NCI-H345 treated with DMSO at 0.1 percent for 48 hours (cell line): ENCODE measurements around the gene PNMA6E.
"Not testable (repeated sequence)": the region's sequence is repeated elsewhere in the genome, so short reads cannot be mapped to it uniquely, and the experiment has no call there.

Source experiments
- DNase-seq: peaks from one replicate; lab custom pipeline; 2025; ENCODE audit not compliant: unreplicated experiment; lab: John Stamatoyannopoulos, UW

The PNMA6E gene

DNA sequence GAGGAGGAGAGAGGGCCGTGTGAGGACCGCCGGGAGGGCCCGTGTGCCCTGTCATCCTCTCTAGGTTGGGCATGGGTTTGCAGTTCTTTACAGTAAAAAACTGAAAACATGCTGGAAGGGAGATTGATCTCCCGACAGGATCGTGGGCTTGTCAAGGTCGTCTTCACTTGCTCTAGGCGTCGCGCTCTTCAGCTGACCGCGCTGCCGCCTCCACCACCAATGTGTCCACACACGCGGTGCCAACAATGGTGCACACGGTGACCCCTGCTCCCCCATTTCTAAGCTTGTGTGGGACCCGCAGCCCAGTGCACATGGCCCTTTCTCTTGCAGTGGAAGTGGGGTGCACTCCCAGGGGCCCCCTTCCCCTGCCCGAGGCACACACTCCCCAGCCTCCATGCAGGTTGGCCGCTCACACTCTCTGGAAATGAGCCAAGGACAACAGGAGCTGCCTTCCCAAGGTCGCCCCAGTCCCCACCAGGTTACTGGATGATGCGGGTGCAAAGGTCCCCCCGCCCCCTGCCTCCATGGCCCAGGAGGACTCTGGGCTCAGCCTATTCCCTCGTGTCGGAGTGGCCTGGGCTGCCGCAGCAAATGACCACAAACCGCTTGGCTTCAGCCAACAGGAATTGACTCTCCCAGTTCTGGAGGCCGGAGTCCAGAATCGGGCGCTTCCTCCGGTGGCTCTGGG is 8.4 kb upstream of the PNMA6E start:
- DNase-seq, result no peak

DNA sequence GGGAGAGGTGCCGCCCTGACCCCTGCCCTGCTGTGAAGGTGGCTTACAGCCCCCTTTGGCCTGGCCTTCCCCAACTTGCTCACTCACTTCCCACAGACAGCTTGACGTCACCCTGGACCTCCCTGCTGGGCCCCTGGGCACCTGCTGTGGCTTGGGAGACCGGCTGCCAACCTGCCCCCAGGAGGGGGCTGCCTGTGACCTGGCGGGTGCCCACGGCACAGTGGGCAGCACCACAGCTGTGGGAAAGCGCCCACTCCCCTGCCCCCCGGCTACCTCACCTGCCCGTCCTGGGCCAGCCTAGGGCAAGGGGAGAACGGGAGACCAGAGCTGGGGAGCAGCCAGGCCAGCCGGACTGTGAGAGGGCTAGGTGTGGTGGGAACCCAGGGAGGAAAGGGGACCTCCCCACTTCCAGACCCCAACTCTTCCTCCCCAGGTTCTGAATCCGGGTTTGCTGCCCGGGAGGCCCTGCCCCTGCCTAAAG is 7.8 kb upstream of the PNMA6E start:
- no peak for DNase-seq

DNA sequence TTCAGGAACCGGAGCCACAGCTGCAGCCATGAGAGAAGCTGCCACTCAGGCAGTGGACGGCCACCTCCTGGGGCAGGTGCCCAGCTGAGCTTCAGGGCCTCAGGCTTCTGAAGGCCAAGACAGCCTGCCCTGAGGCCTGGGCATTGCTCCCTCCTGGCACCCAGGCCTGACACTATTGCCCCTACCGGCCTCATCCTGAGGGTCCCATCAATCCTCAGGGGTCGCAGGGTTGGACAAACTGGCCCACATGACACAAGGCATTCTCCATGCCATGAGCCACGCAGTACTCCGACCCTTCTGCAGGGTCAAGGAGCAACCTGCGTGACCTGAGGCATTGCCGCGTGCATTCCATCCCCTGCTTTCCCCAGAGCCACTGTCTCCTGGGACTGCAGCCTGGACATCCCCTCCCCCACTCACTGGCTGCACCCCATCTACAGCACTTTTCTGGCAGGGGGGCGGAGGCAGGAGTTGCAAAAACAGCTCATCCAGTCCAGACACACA is 7.1 kb upstream of the PNMA6E start:
- DNase-seq, result no peak

DNA sequence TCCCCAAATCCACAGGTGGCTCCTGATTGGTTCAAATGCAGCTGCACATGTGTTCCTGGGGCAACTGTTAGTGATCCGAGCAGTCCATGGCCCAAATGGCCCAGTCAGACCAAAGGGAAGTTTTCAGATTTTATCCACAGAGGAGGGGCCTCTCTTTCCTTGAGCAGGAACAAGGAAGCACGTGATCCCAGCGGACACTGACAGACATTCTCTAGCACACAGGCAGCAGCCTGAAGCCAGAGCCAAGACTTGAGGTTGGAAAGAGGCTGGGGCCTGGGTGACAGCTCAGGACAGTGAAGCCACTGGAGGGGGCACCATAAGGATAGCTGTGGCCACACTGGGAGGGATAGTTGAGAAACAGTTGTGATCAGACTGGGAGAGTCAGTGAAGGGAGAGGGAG is 6.6 kb upstream of the PNMA6E start:
- DNase-seq, result no peak

DNA sequence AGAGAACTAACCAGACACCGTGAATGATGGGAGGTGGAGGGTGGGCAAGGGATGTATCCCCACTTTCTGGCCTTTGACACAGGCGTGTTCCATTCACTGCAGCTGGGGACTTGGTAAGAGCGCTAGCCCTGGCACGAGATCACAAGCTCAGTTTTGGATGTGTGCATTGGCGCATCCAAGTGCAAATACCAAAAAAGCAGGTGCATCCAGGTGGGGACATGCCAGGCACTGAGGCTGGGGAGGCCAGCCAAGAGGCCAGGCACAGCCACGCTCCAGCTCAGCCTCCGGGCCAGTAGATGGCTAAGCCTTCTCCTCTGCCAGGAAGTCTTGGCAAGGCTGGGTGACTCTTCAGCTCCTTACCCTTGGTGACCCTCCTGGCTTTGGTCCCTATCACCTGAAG is 5.8 kb upstream of the PNMA6E start:
- no peak for DNase-seq

DNA sequence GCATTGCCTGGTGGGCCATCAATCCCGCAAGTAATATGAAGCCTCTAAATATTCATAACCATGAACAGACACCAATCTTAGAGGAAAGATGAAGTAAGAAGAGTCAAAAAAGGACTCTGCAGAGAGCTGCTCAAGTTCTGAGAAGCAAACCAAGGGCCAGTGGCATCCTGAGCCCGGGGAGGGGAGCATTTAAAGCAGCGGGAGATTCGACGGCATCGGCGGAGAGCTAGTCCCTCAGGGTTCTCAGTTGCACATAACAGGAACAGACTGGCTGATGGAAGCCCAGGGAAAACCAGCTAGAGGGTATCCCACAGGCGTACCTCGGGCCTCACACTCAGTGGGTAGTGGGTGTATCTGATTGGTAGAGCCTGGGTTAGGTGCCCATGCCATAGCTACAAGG is 4.9 kb upstream of the PNMA6E start:
- no peak for DNase-seq

DNA sequence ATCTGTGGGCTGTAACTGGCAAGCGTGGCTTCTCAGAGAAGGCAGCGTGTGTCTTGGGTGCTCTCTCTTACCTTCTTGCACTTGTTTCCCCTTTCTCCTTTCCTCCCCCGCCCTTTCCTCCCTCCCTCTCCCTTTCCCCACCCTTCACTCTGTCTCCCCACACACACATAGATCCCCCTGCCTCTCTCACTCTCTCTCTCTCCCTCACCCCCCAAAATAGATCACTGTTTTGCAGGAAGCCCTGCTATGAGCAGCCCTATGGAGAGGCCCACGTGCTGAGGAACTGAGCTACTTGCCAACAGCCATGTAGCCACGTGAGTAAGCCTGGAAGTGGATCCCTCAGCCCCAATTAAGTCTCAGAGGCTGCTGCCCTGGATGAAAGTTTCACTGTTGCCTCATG is 4.3 kb upstream of the PNMA6E start:
- DNase-seq, result no peak

DNA sequence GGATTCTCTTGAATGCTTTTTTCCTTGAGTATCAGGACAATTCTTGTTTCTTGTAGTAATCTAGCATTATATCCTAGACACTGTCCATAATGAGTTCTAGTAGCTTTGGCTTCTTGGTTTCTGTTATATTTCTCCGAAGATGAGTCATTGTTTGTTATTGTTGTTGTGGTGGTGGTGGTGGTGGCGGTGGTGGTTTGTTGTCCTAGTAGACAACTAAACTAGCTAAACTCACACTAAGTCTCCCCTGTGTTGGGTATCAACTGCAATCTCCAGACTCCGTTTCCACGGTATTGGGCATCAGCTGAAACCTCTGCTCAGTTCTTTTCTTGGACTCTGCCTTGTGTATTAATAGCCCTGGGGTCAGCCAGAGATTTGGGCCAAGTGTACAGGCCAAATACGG is 3.2 kb upstream of the PNMA6E start:
- not testable (repeated sequence) for DNase-seq

DNA sequence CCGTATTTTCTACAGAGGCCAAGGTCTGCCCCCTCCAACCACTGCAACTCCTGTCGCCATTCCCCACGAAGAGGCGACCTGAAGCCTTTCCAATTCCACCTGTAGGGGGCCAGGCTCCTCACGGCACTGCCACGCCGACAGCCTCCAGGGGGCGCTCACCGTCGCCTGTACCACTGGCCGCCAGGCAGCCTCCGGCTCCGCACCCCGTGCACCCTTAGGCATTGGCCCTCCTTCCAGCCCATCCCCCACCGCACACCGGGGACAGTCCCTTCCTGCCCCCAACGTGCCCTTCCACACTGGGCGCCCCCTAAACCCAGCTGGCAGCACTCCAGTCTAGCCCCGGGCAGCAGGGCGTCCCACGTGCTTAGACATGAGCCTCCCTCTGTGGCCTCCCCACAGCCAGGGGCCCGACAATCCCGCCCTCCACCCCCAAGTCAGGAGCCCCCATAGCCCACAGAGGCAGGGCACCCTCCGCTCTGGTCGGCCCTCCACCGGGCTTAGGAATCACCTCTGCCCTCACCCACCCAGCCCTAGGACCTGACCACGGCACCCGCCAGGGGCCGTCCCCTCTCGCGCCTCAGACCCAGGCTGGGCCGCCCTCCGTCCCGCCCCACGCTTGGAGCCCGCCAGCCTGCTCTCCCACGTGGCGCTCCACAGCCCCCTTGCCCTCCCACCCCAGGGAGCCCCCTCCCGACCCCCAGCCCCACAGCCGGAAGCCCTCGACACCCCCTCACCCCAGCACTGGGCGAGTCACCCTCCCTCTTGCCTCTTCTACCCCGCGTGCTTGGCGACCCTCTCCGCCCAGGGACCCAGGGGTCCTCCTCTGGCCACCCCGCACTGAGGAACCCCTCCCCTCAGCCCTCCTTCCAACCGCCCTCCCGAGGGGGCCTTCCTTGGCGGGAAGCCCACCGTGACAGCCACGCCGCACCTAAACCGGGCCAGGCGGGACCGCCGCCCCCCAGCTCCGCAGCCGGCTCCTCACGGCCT is 711 bp downstream of the PNMA6E start:
- DNase-seq, result no peak

DNA sequence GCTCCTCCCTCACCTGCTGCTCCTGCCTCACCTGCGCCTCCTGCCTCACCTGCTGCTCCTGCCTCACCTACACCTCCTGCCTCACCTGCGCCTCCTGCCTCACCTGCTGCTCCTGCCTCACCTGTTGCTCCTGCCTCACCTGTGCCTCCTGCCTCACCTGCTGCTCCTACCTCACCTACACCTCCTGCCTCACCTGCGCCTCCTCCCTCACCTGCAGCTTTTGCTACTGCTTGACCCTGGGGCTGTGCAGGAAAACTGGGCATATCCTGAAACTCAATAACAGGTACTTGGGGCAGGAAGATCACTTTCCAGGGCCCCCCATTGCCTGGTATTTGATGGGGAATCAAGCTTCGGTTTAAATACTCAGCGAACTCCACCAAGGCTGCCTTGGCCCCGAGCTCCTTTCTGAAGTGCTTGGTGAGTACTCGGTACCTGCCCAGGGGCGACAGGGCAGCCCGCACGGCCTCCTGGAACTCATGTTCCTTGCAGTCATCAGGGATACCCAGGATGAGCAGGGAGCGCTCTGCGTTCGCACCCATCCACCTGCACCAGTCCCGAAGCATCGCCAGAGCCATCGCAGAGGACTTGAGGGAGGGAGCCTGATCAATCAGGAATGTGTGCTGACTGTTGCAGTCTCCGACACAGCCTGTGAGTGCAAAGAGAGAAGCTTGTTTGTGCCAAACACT is 2.7 kb downstream of the PNMA6E start:
- DNase-seq, result no peak

DNA sequence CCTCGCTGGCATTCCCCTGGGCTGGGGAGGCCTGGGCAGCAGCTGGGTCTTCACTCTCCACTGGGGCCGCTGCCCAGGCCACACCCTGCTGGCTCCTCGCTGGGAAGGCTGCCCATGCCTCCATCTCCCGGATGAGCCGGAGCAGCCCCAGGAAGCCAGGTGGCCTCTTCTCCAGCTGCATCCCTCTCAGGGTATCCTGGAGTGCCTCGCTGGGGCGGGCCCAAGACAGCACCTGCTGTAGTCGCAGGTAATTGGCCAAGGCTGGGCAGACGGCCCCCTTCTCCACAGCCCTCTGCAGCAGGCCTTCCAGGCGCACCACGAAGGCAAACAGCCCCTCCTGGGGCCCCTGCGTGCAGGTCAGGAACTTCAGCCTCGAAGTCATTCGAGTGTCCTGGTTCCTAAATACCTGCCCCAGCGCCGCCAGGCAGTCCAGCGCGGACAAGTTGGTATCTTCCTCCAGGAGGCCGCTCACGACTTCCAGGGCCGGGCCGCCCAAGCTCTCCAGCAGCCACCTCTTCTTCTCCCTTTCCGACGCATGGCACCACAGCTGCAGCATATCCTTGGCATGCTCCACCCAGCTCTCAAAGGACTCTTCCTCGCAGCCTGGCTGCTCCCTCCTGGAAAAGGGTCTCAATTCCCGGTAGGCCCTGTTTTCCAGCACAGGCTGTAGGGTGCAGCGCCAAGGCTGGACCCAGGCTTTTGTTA is 3.7 kb downstream of the PNMA6E start:
- no peak for DNase-seq

DNA sequence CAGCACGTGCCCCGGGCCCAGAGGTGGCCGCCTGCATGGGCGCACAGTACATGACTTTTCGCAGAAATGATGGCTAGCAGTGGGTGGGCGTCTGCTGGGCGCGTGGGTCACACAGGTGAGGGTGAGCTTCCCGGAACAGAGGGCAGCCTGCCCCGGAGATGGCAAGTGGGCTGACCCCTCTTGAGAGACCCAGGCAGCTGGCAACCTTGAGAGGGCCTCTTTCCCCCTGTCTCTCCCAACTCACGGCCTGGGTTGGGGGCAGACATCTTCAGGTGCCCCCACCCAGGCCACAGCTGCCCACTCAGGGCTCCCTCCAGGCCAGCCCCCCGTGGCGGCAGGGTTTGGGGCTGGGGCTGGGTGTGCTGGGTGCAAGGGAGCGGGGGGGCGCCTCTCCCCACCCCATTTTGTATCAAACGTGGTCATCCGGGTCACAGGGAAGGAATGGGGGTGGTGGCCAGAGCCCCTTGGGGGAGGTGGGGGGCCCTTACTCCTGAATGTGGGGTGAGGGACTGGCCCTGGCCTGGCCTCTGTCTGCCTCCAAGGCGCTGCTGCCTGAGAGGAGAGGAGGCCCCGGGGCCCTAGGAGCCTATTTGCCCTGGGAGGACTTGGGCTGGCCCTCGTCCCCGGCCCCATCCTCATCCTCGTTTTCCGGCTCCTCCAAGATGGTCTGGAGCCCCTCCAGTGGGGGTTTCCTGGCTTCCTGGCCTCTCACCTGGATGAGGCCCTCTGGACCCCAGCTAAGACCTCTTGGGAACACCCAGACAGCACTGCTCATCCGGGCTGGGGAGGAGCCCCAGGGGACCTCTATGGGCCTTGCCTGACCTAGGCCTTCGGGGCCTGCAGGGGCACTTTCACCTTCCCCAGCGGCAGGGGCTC is 4.6 kb downstream of the PNMA6E start:
- DNase-seq, result no peak

DNA sequence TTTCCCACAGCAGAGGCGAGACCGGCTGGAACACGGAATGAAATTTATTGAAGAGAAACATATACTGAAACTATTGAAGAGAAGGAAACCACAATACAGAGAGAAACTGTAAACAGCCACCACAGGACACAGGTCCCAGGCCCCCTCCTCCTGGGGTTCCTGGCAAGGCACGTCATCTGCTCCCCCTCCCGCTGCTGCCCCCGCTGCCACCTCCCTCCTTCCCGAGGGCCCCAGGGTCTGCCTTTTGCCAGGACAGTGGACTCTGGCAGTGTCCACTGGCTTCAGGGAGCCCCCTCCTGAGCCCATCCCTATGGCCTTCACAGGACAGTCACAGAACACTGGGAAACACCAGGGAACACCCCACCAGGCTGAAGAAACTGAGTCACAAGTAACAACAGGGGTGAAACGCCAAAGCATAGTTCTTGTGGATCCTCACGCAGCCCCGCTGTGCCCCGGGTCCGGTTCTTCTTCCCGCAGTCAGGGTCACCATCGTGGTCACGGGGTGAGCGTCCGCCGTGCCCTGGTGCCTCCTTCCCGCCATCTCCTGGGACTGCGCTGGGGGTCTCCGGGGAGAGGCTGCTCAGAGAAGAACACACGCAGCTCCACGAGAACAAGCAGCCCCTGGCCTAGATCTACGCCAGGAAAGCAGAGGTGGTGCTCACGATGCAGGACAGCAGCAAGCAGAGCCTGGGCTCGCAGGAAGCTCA is 5.4 kb downstream of the PNMA6E start:
- DNase-seq, result no peak

DNA sequence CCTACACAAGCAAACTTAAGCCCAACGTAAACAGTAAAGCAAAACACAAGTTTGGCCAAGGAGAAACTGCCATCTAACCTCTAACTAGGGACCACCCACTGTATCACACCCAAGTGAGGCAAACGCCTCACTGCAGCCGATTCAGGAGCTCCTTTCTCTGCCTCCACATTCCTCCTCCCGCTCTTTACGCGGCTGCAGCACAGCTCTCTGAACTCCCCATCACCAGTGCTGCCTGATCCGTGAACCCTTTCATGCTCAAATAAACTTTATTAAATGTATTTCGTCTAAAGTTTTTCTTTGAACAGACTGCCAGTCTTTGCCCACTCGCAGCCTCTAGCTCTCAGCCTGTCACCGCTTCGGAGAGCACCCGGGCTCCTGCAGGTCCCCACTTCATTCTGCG is 6.5 kb downstream of the PNMA6E start:
- no peak for DNase-seq

DNA sequence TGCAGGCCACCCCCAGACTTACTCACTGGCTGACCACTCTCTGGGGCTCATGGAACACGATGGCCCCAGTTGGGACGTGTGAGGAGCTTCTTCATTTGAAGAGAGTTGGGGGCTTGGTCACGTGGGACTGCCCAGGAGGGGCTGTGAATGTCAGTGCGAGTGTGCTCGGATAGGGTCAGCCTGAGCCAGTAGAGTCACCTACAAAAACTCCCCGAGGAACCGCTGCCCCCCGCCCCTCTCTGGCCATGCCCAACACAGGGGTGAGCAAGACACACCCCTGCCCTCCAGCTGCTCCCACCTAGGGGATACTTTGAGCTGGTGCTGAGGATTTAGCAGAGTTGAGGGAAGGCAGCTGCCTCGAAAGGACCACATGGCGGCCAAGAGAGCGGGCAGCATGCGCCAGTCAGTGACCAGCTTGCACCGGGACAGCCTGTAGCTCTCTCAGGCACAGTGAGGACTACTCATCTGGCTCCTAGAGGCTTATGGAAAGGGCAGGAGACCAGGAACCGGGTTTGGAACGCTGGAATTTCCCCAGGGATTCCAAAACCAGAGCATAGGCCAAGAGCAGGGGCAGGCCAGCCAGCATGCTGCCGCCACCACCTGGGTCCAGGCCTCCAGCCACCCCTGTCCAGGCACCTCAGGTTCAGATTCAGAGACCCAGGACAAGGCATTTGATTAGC is 8.4 kb downstream of the PNMA6E start:
- DNase-seq, result no peak

DNA sequence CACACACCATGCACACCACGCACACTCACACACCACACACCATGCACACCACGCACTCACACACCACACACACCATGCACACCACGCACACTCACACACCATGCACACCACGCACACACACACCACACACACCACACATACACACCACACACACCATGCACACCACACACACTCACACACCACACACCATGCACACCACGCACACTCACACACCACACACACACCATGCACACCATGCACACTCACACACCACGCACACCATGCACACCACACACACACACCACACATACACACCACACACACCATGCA is 11.7 kb downstream of the PNMA6E start:
- DNase-seq, result not testable (repeated sequence)

DNA sequence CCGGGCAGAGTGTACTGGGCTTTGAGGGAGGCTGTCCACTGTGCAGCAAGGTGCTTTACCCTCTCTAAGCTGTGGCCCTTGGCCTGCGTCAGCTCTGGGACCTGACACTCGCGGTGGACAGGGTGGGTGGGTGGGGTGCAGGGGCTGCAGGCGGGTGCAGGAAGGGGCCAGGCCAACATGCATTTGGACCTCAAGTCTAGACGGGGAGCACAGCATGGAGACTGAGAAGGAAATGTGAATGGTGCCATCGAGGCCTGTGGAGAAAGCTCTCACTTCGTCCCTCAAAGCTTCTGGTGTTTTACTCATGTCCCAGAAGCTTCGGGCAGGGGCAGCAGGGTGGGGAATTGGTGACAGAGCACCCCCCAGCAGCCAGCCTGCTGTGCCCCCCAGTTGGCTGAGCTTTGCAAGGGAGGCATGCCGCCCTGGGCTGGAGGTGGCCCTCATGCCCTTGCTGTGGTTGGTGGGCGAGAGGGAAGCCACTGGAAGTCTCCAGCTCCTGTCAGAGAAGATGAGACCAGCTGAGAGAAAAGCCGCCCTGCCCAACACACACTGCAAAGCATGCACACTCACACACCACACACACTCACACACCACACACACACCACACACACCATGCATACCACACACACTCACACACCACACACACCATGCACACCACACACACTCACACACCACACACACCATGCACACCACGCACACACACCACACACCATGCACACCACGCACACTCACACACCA is 12.3 kb downstream of the PNMA6E start:
- DNase-seq, result no peak
